ENCODE results near the gene B9D2.
"Not testable (repeated sequence)": the region's sequence is repeated elsewhere in the genome, so short reads cannot be mapped to it uniquely, and the experiment has no call there.

The B9D2 gene

DNA sequence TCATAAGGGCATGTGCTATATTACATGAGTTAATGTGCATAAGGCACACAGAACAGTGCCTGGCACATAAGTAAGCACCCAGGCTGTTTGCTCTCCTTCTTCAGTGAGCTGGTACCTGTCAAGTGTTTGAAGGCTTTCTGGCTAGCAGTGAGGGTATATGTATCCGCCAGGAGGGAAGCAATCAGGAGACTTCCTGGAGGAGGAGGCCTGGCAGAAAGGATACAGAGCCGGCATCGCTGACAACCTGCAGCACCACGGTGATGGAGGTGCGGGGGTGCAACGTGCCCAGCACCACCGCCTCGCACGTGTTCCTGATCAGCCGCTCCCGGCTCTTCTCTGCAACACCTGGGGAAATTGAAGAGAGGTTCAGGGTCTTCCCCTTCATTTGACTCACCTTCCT is 27.7 kb upstream of the B9D2 start:
- DNase-seq (ENCODE audit: low spot score): no peak

DNA sequence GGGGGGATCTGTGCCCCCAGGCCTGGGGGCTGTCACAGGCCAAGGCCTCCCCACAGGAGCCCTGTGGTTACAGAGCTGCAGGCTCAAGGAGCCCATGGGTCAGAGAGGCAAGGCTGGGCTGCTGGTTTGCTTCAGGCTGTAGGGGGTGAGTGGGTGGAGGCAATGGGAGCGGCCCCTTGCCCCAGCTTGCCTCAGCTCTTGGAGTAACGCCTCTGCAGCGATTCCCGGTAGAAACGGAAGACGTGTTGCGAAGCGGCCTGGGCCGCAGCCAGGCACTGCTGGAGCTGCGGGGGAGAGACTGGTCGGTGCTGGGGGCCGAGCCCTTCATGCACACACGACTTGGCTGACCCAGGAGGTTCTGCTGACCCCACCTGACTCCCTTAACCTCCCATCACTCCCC is 22.5 kb upstream of the B9D2 start:
- no peak for DNase-seq (ENCODE audit: low spot score)

DNA sequence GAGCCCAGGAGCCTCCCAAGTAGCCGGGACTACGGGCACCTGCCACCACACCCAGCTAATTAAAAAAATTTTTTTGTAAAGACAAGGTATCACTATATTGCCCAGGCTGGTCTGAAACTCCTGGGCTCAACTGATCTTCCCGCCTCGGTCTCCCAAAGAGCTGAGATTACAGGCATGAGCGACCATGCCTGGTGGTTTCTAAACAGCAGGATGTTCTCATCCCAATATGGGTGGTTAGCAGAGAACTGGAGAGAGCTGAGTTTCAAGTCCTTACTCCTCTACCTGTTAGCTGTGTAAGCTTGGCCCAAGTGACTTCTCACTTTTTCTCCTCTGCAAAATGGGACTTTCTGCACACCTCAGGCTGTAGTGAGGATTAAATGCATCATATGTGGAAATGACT is 20.4 kb upstream of the B9D2 start:
- no peak for DNase-seq (ENCODE audit: low spot score)

DNA sequence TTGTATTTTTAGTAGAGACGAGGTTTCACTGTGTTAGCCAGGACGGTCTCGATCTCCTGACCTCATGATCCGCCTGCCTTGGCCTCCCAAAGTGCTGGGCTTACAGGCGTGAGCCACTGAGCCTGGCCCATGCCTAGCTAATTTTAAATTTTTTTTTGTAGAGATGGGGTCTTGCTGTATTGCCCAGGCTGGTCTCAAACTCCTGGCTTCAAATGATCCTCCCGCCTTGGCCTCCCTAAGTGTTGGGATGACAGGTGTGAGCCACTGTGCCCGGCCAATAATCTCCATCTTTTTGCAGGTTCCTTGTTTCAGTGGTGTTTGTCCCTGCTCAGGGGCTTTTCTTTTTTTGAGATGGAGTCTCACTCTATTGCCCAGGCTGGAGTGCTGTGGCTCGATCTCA is 17.6 kb upstream of the B9D2 start:
- not testable (repeated sequence) for DNase-seq (ENCODE audit: low spot score)

DNA sequence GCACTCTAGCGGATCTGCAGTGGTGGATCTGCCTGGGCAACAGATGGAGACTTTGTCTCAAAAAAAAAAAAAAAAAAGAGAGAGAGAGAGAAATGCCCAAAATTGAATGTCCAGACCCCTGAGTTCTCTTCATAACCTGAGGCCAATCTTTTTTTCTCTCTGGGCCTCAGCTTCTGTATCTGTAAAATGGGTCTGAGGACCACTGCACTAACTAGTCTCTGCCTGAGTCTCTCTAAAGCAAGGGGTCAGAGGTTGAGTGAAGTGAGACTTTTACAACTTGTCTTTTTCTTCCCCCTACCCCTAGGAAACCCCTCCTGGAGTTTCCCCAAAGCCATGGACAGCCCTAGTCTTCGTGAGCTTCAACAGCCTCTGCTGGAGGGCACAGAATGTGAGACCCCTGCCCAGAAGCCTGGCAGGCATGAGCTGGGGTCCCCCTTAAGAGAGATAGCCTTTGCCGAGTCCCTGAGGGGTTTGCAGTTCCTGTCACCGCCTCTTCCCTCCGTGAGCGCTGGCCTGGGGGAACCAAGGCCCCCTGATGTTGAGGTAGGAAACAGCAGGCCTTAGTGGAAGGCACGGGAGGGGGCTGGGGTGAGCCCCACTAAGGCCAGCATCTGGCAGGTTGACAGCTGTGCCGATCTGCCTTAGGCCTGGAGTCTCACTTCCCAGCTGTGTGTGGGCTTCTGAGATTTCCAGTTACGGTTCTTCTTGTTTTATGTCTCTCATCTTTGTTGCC is 14.2 kb upstream of the B9D2 start:
- DNase-seq (ENCODE audit: low spot score): no peak

DNA sequence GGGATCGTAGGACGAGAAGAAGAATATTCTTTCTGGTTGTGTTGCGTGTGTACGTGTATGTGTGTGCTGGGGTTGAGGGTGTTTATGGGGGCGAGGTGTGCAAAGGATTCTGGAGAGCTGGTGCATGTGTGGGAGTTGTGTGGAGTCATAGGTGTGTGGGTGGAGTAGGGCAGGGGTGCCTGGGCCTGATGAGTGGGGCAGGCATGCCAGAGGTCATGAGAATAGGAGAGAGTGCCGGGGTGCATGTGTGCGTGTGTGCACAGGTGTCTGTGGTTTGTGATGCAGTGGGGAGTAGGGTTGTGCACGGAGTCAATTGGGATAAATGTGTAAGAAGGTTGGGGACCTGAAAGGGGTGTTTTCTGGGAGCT is 13.0 kb upstream of the B9D2 start:
- DNase-seq (ENCODE audit: low spot score): no peak

DNA sequence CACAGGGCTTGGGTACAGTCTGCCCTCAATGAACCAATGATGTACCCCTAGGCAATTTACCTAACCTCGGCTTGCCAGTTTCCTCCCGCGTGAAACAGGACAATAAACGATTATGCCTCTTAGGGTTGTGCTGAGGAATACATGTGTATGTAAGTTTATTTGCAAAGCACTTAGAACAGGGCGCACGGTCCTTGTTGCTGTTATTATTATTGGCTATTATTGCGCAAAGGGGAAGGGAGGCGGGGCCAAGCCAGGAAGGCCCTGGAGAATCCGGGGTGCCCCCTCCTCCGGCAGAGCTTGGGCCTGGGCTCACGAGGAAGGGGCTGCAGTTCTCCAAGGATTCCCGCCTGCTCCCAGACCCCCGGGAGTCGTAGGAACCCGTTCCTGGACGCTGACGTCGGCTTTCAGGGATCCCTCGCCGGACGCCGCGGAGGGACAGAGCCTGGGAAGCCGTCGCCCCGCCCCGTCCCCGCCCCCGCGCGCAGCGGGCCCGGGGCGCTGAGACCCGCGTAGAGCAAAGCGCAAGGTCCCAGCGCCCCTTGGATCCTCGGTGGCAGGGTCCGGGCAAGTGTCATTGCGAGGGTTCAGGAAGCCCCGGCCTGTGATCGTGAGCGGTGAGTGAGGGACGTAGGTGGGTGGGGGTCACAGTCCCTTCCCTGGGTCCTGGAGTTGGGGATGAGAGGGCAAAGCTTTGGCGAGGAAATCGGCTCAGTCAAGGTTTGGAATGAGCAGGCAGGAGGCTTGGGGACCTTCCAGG is 12.5 kb upstream of the B9D2 start, which contains the start of gene TMEM91:
TMEM91 (plus strand) TSS at position 293 of the 757 bp plus-strand sequence. CDS start 1,777 bp downstream, outside the sequence.
- DNase-seq (ENCODE audit: low spot score): no peak

DNA sequence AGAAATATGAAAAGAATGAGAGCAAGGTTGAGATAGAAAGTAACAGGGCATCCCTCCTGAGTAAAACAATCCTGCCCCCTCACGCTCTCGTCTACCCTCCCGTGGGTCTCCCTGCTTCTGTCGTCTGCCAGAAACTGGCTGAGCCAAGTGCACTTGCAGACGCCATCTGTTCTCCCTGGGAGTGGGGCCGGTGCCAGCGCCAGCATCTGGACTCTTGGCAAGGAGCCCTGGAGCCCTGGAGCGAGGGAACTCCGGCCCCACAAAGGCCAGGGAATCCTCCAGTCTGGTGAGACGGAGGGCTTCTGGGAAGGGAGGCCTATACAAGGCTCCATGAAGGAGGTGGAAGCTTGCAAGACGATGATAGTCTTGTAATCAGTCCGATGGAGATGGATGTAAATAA is 10.0 kb upstream of the B9D2 start:
- DNase-seq (ENCODE audit: low spot score): peak; percentile 69

DNA sequence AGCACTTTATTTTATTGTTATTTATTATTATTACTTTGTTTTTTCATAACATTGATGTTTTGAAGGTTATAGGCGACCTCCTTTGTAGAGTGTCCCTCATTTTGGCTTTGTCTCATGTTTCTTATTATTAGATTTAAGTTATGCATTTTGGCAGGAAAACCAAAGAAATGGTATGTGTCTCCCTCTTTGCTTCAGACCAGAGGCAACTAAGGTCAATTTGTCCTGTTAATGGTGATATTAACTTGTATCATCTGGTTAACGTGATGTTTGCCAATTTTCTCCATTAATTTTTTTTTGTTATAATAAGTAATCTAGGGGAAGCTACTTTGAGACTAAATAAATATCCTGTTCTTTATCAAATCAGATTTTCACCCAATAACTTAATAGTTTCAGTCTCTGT is 8.6 kb upstream of the B9D2 start:
- DNase-seq (ENCODE audit: low spot score): no peak

DNA sequence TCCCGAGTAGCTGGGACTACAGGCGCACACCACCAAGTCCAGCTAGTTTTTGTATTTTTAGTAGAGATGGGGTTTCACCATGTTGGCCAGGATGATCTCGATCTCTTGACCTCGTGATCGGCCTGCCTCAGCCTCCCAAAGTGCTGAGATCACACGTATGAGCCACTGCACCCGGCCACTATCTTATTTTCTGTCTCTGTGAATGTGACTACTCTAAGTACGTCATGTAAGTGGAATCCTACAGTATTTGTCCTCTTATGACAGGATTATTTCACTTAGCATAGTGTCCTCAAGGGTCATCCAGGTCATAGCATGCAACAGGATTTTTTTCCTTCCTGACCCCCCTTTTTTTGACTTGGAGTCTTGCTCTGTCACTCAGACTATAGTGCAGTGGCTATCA is 7.6 kb upstream of the B9D2 start:
- no peak for DNase-seq (ENCODE audit: low spot score)

DNA sequence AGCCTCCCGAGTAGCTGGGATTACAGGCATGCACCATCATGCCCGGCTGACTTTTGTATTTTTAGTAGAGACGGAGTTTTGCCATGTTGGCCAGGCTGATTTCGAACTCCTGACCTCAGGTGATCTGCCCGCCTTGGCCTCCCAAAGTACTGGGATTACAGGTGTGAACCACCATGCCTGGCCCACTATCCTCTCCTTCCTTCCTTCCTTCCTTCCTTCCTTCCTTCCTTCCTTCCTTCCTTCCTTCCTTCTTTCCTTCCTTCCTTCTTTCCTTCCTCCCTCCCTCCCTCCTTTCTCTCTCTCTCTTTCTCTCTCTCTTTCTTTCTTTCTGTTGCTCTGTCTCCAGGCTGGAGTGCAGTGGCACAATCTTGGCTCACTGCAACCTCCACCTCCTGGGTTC is 7.2 kb upstream of the B9D2 start:
- DNase-seq (ENCODE audit: low spot score): not testable (repeated sequence)

DNA sequence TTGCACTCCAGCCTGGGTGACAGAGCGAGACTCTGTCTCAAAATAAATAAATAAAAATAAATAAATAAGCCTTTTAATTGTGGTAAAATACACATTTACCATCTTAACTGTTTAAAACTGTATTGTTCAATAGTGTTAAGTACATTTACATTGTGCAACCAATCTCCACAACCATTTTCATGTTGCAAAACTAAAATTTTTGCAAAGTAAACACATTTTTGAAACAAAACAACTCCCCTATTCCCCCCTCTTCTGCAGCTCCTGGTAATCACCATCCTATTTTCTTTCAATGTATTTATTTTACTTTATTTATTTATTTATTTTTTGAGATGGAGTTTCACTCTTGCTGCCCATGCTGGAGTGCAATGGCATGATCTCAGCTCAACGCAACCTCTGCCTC is 5.8 kb upstream of the B9D2 start:
- no peak for DNase-seq (ENCODE audit: low spot score)

DNA sequence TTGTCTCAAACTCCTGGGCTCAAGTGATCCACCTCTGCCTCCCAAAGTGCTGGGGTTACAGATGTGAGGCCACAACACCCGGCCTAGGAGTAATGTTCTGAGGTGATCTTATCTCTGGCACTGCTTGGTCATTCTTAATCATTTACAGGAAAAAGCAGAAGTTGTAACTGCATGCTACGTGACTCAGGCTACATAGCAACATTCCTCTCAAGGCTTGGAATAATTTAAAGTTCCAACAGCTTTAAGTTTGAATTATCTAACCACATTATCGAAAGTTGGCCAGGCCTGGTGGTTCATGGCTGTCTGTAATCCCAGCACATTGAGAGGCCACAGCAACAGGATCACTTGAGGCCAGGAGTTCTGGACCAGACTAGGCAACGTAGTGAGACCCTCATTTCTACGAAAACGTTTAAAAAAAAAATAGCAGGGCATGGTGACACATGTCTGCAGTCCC is 3.9 kb upstream of the B9D2 start:
- no peak for DNase-seq (ENCODE audit: low spot score)

DNA sequence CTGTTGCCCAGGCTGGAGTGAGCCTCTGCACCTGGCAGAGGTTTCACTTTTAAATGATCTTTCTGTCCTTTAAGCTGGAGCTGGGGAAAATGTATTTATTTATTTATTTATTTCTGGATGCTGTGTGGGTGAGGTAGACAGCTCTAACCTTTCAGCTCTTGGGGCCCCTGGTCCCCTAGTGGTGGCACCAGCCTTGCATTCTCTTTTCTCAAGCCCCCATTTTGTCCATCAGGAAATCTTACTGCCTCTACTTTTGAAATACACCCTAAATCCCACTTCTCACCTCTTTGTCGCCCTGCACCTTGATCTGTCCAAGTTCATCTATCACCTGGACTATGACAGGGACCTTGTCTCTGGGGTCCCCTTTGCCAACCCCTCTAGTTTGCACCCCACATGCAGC is 2.1 kb upstream of the B9D2 start:
- no peak for DNase-seq (ENCODE audit: low spot score)

DNA sequence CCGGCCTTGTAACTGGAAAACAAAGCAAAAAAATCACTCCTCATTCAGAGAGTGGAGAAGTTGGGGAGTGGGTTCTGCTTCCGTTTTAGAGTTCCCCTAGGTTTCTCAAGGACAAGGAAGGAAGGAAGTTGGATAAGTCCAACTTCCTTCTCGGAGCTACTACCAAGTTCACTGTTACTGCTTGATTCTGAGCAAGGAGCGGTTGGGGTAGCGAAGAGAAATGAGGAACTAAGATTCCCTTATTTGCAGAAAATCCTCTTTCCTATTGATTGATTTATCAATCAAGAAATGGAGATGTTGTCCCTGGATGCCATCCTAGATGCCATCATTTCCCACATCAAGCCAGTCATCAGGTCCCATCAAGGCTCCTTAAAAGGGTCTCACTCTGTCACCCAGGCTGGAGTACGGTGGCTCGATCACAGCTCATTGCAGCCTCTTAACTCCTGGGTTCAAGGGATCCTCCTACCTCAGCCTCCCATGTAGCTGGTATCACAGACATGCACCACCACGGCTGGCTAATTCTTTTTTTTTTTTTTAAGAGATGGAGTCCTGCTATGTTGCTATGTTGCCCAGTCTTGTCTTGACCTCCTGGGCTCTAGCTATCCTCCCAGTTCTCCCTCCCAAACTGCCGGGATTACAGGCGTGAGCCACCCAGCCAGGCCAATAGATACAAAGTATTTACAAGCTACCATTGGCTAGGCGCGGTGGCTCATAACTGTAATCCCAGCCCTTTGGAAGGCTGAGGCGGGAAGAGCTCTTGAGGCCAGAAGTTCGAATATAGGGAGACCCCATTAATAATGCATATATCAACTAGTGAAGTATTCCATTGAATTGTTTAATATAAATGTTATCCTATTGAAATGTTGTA is 809 bp upstream of the B9D2 start:
- no peak for DNase-seq (ENCODE audit: low spot score)

DNA sequence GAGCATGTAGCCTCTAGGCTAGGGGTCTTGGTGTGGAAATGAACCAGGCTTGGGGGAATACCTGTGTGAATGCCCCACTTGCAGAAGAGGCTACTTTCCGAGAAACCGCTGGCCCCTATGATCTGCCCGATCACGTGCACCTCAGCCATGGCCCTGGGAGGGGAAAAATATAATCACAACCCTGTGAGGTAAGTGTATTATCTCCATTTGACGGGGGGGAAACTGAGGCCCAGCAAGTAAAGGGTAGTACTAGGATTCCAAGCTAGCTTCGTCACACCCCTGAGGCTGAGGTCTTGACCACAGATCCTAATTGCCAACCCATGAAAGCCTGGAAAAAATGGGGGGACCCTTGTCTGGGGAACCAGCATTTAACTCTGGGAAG is 587 bp downstream of the B9D2 start:
- no peak for DNase-seq (ENCODE audit: low spot score)

DNA sequence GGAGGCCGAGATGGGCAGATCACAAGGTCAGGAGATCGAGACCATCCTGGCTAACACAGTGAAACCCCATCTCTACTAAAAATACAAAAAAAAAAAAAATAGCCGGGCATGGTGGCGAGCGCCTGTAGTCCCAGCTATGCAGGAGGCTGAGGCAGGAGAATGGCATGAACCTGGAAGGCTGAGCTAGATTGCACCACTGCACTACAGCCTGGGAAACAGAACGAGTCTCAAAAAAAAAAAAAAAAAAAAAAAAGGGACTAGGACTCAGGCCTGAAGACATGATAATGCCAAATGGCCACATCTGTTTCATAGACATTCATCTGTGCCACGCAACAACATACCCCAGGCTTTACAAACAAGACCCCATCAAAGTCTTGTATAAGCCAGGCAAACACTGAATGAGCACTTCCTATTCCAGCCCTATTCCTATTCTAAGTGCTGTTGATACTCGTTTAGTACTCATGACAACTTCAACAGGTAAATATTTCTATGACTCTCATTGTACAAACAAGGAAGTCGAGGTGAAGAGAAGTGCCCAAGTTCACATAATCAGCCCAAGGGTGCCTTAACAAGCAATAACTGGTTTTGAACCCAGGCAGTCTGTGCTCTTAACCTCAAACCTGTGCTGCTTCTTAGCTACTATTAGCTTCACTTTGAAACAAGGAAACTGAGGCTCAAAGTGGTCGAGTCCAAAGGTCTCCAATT is 1.7 kb downstream of the B9D2 start:
- DNase-seq (ENCODE audit: low spot score): no peak

DNA sequence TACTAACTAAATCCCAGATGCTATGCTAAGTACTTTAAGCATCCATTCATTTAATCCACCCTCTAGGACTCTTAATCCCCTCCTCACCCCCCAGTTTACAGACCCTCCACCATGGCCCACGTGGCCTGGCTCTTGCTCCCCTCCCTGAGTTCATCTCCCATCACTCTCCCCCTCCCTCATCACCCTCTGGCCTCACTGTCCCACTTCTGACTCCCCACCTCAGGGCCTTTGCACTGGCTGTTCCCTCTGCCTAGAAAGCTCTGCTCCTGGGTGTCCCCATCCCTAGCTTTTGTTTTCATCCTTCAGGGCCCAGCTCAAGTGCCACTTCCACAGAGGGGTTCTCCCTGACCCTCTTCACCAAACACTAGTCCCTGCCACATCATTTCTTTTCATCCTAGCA is 4.2 kb downstream of the B9D2 start:
- no peak for DNase-seq (ENCODE audit: low spot score)

DNA sequence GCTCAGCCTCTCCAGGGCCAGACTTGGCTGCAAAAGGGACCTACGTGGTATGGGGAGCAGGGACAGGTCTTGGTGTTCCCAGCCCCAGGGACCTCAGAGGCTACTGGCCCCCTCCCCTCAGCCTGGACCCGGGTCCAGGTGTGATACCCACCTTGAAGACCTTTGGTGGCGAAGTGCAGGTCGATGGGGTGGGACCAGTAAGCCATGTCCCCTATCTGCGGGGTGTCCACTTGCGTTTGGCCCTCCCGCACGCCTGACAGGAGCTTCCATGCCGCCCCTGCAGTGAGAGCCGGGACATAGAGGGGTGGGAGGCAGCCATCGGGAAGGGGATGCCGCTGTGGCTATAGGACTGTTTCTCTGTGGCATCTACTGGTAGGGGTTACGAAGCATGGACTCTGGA is 6.2 kb downstream of the B9D2 start:
- DNase-seq (ENCODE audit: low spot score): no peak

DNA sequence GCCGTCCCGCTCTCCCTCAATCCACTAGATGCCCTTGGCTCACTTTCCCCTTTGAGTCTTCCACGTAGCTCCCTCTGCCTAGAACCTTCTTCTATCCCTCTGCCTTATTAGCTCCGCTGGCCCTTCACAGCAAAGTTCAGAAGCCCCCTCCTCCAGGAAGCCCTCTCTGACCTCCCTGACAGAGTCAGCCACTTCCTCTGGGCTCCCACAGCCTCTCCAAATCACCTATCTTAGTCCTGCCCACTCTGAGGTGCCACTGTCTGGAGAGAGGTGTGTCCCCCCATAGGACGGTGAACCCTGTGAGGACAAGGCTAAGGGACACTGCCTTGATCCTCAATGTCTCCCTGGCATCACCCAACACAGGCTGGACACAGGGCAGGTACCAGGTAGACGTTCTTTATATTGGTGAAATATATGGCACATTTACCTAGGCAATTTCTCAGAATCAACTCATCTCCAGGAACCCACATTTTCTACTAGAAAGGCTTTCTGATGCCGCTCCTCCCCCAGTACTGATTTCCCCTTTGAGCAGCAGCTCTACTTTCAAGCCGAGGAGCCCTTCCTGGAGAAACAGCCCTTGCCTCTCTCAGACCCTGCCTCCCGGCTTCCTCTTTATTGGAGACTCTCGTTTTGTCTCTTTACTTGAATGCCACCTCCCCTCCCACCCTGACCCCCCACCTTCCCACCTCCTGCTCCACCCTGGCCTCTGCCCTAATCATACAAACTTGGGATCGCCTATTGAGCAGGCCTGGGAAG is 6.8 kb downstream of the B9D2 start:
- DNase-seq (ENCODE audit: low spot score): no peak

DNA sequence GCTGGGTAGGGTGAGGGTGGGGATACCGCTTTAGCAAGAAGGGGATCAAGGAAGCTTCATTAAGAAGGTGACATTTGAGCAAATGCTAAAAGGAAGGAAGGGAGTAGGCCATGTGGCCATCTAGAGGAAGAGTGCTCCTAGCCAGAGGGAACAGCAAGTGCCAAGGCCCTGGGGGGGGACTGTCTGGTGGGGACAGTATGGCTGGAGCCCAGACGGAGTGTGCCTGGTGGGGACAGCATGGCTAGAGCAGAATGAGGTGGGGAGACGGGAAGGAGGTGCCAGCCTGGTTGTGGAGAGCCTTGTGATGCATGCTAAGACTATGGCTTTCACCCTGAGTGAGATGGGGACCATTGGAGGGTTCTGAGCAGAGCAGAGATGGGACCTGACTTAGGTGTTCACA is 8.1 kb downstream of the B9D2 start:
- DNase-seq (ENCODE audit: low spot score): no peak
